Spleen (tissue), 7 donors: ENCODE measurements around the gene CLIP2.

Source experiments
- POLR2AphosphoS5 ChIP-seq, 3 donors: sonication (generic); formaldehyde crosslinking; IDR thresholded peaks; one replicate each; pipeline ENCODE4 v1.5.1; 2017; ENCODE audit warnings: antibody characterized with exemption in 3 of 3
- TF ChIP-seq, protein P1 (sequence below), 11 experiments: fragments of 200-600 bp in 7 of 11; fragments of 450-650 bp in 4 of 11; sonication (generic) in 4 of 11; IDR thresholded peaks in 8 of 11; conservative IDR thresholded peaks in 3 of 11; 1 replicate in 7 of 11; 2 replicates in 4 of 11; pipeline versions ENCODE4 v1.4.0 to v1.8.0; 2016 to 2021; ENCODE audit warnings: antibody characterized with exemption in 11 of 11, inconsistent platforms in 4 of 11, mild to moderate bottlenecking in 1 of 11
- donor health status: DM: no; HTN: no; CAD: no; lungs with moderate emphysema.
- donor health status: DM: no; HTN: no; CAD: no.
- donor health status: DM: no; HTN: no; CAD: no.

DNA sequence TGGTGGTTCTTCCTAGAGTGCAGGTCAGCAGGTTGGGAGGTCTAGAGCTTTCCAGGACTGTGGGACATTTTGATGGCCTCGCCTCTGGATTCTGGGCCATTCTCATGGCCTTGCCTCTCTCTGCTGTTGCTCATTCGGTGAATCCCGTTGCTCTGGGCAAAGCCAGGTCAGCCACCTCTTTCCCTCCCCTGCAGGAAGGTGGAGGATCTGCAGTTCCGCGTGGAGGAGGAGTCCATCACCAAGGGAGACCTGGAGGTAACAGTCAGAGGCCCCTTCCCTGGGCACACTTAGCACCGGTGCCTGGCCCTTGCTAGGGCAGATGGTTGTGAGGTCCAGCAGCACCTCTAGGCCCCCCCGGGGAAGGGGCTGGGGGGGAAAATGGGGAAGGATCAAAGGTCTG is 74.9 kb downstream of the CLIP2 start:
- TF ChIP-seq POLR2AphosphoS5 (IDR thresholded peaks at IDR 0.05): no peak
- TF ChIP-seq, protein P1, sequence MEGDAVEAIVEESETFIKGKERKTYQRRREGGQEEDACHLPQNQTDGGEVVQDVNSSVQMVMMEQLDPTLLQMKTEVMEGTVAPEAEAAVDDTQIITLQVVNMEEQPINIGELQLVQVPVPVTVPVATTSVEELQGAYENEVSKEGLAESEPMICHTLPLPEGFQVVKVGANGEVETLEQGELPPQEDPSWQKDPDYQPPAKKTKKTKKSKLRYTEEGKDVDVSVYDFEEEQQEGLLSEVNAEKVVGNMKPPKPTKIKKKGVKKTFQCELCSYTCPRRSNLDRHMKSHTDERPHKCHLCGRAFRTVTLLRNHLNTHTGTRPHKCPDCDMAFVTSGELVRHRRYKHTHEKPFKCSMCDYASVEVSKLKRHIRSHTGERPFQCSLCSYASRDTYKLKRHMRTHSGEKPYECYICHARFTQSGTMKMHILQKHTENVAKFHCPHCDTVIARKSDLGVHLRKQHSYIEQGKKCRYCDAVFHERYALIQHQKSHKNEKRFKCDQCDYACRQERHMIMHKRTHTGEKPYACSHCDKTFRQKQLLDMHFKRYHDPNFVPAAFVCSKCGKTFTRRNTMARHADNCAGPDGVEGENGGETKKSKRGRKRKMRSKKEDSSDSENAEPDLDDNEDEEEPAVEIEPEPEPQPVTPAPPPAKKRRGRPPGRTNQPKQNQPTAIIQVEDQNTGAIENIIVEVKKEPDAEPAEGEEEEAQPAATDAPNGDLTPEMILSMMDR (IDR thresholded peaks at IDR 0.05 in 8 of 11, conservative IDR thresholded peaks at IDR 0.05 in 3 of 11): no peak
